ENCODE measurements around the gene BCL2A1.
A peak's percentile ranks its signal among the peaks of the same experiment; 100 is the strongest.
"Not testable (repeated sequence)": the region's sequence is repeated elsewhere in the genome, so short reads cannot be mapped to it uniquely, and the experiment has no call there.

BCL2A1 gene

DNA sequence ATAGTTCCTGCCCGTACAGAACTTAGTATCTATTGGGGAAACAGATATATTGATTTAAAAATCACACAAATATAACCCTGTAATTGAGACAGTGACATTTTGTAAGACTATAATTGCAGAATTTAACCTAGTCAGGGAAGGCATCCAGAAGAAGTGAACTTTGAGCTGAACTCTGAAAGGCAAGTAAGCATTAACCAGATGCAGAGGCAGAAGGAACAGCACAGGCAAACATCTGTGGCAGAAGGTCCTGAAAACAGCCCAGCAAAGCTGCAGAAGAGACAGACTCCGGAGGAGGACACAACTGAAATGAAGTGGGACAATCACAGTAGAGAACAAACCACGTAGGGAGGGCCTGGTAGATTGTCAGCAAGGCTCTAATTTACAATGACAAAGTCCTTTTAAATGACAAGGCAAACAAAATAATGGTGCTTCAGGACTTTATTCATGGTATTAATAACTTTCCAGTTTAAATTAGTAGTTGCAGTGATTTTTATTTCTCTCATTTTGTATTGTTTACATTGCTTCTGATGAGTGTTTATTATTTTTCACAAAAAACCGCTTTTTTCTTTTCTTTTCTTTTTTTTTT is 14.5 kb downstream of the BCL2A1 start:
- no peak for DNase-seq

- DNase-seq: no peak
Measured at GRCh38 chr15:79954661-79955060, 16.3 kb downstream of the BCL2A1 start.

GRCh38 chr15:79953951-79954444 is 17.0 kb downstream of the BCL2A1 start:
- no peak for DNase-seq

- DNase-seq: no peak
Measured at GRCh38 chr15:79952329-79952728, 18.7 kb downstream of the BCL2A1 start.

- no peak for DNase-seq
Measured at GRCh38 chr15:79950247-79950646, 20.7 kb downstream of the BCL2A1 start.

DNA sequence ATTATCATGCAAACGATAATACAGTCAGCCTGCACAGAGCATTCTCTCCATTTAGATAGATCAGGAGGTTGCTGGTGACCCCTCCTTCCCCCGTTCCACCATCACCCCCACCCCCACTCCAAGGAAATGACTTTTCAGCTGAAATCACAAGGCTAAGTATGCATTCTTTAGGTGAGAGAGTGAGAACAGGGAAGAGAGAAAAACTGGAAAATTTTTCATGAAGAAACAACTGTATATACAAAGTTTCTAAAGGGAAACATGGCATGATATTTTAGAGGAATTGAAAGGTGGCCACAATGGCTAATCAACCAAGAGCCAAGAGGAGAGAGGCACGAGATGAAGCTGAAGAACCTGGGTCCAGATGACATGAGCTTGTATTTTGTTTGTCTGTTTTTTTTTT is 22.2 kb downstream of the BCL2A1 start:
- DNase-seq: no peak

DNA sequence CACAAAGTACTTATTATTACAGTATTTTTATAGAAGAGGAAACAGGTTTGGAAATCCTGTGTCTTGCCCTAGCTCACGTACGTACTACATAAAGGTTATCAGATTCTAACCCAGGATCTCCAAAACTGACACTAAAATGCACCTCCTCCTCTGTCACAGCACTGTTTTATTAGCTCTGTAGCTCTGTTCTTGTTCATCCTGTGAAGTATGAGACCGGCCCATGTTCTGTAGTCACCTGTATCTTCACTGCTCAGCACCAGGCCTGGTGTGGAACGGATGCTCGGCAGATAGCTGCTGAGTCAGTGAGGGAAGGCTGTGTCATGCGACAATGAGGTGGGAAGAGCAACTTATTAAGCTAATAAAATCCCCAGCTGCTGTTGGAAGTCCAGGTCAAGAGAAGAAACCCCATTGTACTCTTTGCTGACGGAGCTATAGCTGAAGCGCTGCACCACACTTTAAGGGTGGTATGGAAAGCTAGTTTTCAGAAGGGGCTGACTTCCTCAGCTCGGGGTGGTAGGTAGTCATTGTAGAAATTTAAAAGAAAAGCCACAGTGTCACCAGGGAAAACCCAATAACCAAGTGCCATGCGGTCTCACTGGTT is 22.8 kb downstream of the BCL2A1 start:
- no peak for DNase-seq

DNA sequence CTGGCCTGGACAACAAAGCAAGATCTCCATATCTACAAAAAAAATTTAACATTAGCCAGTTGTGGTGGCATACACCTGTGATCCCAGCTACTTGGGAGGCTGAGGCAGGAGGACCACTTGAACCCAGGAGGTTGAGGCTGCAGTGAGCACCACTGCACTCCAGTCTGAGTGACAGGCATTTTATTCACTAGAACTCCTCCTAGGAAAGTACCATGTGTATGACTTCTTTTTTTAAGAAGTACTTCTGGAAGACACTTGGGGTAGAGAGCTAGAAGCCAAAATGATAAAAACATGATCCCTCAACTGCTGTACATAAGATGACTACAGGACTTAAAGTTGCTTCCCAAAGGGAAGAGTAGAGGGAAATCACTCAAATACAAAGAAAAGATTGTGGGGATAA is 24.0 kb downstream of the BCL2A1 start:
- DNase-seq: no peak

GRCh38 chr15:79944622-79945021 is 26.4 kb downstream of the BCL2A1 start:
- DNase-seq: no peak

DNA sequence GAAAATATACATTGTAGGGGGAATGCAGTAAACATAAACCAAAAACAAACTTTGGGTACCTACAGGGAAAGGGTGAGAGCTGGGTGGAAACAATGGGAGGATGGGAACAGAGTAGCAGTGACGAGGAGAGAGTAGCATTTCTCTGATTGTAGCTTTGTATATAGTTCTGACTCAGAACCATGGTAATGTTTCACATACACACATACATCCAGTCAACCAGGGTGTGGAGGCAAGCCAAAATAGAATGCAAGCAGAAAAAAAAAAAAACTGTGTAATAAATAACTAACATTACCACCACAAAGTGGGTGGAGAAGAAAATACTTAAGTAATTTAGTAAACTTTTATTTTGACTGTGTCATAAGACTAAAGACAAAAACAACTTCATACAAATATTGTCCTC is 27.2 kb downstream of the BCL2A1 start:
- no peak for DNase-seq

- DNase-seq: no peak
Measured at GRCh38 chr15:79942741-79943481, 28.1 kb downstream of the BCL2A1 start.

GRCh38 chr15:79939399-79939798 is 31.6 kb downstream of the BCL2A1 start:
- DNase-seq: no peak

GRCh38 chr15:79938143-79938542 is 32.9 kb downstream of the BCL2A1 start:
- no peak for DNase-seq

DNA sequence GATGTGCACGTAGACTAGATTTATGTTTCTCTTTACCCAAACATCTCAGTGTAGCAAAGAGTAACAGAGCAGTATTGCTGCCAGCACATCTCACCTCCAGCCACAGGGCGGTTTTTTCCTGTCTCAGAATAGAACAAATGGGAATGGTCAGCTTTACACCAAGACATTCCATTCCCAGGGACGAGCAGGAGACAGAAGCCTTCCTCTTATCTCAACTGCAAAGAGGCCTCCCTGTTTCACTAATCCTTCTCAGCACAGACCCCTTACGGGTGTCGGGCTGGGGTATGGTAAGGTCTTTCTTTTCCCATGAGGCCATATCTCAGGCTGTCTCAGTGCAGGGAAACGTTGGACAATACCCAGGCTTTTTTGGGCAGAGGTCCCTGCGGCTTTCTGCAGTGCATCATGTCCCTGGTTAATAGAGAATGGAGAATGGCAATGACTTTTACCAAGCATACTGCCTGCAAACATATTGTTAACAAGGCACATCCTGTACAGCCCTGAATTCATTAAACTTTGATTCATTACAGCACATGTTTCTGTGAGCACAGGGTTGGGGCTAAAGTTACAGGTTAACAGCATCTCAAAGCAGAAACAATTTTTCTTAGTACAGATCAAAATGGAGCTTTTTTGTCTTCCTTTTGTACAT is 35.3 kb downstream of the BCL2A1 start:
- DNase-seq: not testable (repeated sequence)

DNA sequence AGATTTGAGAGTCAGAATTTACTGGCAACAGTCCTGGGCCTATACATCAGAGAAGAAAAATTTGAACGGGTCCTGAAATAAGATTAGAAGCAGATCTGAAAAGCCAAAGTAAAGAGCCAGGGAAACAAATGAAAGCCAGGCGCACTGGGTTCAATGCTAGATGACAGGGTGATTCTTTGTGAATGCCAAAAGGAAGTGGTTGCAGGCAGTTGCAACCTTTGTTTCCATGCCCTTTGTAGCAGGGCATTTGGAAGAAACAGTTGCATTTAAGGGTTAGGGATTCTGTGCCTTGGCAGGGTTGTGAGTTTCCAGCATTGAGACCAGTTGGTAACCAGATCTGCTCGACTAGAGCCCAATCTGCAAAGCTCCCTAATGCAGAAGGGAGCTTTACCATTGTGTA is 37.8 kb downstream of the BCL2A1 start:
- DNase-seq: no peak

DNA sequence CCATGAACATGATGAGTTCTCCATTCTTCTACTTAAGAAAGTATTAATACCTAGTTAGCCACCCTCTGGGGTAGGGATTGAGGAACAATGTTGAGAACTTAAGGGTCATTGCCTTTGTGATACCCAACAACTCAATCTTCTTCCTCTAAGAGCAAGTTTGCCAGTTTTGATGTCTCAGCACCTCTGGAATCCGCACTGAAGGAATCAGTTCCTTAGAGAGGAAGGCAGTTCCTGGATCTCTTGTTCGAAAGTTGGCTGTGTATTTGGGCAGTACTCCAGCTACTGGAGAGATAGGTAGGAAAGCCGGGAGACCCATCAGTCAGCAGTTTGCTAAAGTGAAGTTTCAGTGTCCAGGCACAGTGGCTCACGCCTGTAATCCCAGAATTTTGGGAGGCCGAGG is 38.5 kb downstream of the BCL2A1 start:
- DNase-seq: no peak

- DNase-seq: no peak
Measured at GRCh38 chr15:79930516-79930915, 40.5 kb downstream of the BCL2A1 start.

GRCh38 chr15:79929412-79929811 is 41.6 kb downstream of the BCL2A1 start:
- DNase-seq: no peak

GRCh38 chr15:79926116-79926515 is 44.9 kb downstream of the BCL2A1 start:
- DNase-seq: not testable (repeated sequence)

DNA sequence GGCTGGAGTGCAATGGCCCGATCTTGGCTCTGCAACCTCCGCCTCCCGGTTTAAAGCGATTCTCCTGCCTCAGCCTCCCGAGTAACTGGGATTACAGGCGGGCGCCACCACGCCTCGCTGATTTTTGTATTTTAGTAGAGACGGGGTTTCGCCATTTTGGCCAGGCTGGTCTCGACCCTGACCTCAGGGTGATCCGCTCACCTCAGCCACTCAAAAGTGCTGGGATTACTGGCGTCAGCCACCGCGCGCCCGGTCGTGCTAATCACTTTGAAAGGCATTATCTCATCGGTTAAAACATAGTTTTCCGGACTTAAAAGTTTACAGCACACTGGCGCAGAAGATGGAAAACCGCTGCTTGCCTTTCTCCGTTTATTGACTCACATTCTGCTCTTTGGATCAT is 46.6 kb downstream of the BCL2A1 start:
- DNase-seq: peak; percentile 63

GRCh38 chr15:79923515-79924169 is 47.4 kb downstream of the BCL2A1 start:
- peak; percentile 99 for DNase-seq

DNA sequence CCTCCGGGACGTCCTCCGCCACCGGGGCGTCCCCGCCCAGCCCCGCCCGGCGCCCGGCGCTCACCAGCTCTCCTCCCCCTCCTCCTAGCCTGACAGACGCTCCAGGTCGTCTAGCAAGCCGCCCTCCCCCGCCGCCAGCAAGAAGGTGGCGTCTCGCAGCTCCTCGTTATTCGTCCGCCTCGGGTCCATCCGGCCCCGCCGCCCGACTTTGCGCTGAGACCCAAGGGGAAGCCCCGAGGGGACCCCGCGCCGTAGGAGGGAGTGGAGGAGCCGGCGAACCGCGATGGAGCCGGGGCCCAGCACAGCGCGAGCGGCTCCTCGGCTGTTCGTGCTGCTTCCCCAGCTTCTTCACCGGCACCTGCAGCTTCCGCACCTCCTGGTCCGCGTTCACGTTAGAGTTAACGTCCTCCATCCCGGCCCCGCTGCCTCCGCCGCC is 47.9 kb downstream of the BCL2A1 start:
- peak; percentile 88 for DNase-seq

DNA sequence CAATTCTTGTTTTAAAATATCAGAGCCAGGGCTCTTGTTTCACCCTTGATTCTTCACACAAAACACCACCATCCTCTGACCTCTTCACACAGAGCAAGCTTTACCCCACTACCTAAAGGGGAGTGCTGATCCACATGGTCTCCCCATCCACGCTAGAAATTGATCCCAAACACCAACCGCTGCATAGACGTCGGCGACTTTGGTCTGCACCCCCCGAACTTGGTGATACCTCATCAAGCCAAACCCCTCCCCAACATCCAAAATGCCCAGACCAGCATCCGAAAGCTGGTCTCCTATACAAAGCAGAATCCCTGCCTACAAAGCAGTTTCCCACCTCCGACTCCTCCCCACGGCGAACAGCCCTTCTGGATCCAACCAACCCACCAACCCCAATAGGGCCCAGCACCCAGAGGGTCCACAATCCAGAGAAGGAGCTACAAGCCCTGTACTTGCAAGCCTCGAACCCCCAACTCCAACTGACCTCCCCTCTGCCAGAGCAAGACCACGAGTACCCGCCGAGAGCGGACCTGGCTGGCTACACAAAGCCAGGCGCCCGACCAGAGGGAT is 48.4 kb downstream of the BCL2A1 start:
- no peak for DNase-seq
